IPS DF 4.7 (cell line): Measurements from ENCODE around the gene NISCH.

Experiments
- DNase-seq: peaks from one replicate; pipeline ENCODE4 v3.0.0-alpha.2; 2013; ENCODE audit warnings: low spot score; ENCODE audit errors: extremely low read depth

Gene NISCH

GRCh38 chr3:52455283-52456168 lies at the start of gene NISCH:
TSS of gene NISCH (plus strand) at chr3:52455604. CDS start at chr3:52455642, 38 bp downstream.
- DNase-seq = no peak

GRCh38 chr3:52406231-52406661 lies 49.2 kb upstream of the NISCH start:
- no peak for DNase-seq

- no peak for DNase-seq
These were observed 48.5 kb upstream of the NISCH start for GRCh38 chr3:52406791-52407510.

- DNase-seq = no peak
These were observed 47.6 kb upstream of the NISCH start for GRCh38 chr3:52407779-52408178.

- DNase-seq = no peak
These were observed 46.9 kb upstream of the NISCH start for GRCh38 chr3:52408466-52408865.

- no peak for DNase-seq
These were observed 39.6 kb upstream of the NISCH start for GRCh38 chr3:52415800-52416199.

- no peak for DNase-seq
These were observed 35.0 kb upstream of the NISCH start for GRCh38 chr3:52420388-52420787.

- DNase-seq = no peak
These were observed 32.7 kb upstream of the NISCH start for GRCh38 chr3:52422669-52423068.

- no peak for DNase-seq
These were observed 32.2 kb upstream of the NISCH start for GRCh38 chr3:52423173-52423572.

GRCh38 chr3:52428151-52429005 lies 27.0 kb upstream of the NISCH start:
- DNase-seq = no peak

GRCh38 chr3:52429031-52429430 lies 26.4 kb upstream of the NISCH start:
- DNase-seq = no peak

GRCh38 chr3:52429779-52430415 lies 25.5 kb upstream of the NISCH start:
- DNase-seq = no peak

GRCh38 chr3:52430416-52430810 lies 25.0 kb upstream of the NISCH start:
- no peak for DNase-seq

GRCh38 chr3:52431459-52432223 lies 23.8 kb upstream of the NISCH start:
- no peak for DNase-seq

- DNase-seq = no peak
These were observed 23.2 kb upstream of the NISCH start for GRCh38 chr3:52432225-52432624.

- DNase-seq = no peak
These were observed 22.7 kb upstream of the NISCH start for GRCh38 chr3:52432691-52433141.

GRCh38 chr3:52433328-52433995 lies 21.9 kb upstream of the NISCH start:
- DNase-seq = no peak

- DNase-seq = no peak
These were observed 21.4 kb upstream of the NISCH start for GRCh38 chr3:52433996-52434479.

GRCh38 chr3:52434491-52435115 lies 20.8 kb upstream of the NISCH start:
- DNase-seq = no peak
